C4-2B (cell line): ENCODE measurements around the gene RAB26.
A peak's percentile ranks its signal among the peaks of the same experiment; 100 is the strongest.
"Not testable (repeated sequence)": the region's sequence is repeated elsewhere in the genome, so short reads cannot be mapped to it uniquely, and the experiment has no call there.

Experiments used
- H3K27ac ChIP-seq: fragments of 450-650 bp; 2 replicates; pipeline ENCODE4 v1.5.1; 2017
- ZFX ChIP-seq: fragments of 450-650 bp; IDR thresholded peaks from 2 replicates; pipeline ENCODE4 v1.6.1; 2017
- TF ChIP-seq, protein P1 (sequence below): fragments of 450-650 bp; conservative IDR thresholded peaks from 2 replicates; pipeline ENCODE4 v1.5.1; 2017; ENCODE audit warnings: mild to moderate bottlenecking

Gene RAB26

DNA sequence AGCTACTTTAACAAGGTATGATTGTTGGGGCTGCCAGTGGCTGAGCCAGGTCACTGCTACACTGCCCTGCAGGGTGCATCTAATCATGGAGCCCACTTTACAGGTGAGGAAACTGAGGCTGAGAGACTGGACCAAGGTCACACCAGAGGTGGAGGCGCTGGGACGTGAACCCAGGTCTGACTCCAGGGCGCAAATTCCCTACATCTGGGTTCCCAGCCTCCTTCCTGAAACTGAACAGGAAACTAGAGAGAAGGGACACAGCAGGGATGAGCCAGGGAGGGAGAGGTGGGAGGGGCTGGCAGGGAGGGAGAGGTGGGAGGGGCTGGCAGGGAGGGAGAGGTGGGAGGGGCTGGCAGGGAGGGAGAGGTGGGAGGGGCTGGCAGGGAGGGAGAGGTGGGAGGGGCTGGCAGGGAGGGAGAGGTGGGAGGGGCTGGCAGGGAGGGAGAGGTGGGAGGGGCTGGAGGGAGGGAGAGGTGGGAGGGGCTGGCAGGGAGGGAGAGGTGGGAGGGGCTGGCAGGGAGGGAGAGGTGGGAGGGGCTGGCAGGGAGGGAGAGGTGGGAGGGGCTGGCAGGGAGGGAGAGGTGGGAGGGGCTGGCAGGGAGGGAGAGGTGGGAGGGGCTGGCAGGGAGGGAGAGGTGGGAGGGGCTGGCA, 20.7 kb upstream of the RAB26 start:
- H3K27ac ChIP-seq, result peak overlapping the region; percentile 80

DNA sequence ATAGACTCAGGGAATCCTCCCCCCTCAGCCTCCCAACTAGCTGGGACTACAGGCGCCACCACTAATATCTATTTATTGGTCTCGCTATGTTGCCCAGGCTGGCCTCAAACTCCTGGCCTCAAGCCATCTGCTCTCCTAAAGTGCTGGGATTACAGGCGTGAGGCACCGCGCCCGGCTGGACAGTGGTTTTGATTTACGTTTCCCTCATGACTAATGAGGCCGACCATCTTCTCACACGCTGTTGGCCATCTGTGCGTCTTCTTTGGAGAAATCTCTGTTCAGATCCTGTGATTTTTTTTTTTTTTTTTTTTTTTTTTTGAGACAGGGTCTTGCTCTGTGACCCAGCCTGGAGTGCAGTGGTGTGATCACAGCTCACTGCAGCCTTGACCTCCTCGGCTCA, 19.2 kb upstream of the RAB26 start:
- peak overlapping the region; percentile 79 for H3K27ac ChIP-seq

DNA sequence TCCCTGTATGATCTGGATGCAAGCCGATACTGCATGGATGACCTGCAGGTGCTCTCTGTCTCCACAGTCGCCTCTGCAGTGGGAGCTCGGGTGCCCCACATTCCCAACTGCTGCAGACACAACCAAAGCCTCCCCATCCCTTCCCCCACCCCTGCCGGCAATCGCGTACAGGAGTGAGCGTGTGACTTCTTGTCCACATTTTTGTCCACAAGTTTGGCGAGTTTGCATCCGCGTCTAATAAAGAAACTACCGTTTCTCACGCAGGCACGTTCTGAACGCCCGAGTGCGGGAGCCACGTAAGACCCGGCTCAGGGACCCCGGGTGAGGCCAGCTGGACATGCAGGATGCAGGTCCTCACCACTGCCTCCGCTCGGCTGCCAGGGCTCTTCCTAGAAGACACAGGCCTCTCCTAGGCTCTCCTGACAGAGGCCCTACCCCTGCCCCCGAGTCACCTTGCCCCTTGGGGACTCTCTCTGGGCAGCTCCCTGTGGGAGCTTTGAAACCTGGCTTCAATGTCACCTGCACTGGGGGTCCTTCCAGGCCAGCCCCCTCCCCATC, 18.5 kb upstream of the RAB26 start:
- not testable (repeated sequence) for H3K27ac ChIP-seq

DNA sequence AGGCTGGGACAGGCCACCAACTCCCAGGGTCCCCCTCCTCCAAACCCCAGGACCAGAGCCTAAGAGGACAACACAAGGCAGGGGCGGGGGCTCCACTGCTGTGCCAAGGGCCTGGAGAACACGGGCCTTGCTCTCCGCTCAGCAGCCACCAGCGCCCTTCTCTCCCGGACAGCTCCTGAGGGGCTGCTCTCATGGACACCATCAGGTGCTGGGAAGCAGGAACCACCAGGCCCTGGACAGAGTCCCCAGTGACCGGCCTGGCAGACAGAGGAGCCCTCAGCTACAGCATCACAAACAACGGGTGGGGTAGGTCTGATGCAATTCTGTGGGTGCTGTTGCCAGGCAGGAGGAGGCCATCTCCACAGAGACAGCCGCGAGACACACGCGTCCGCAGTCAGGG, 14.6 kb upstream of the RAB26 start:
- not testable (repeated sequence) for H3K27ac ChIP-seq

DNA sequence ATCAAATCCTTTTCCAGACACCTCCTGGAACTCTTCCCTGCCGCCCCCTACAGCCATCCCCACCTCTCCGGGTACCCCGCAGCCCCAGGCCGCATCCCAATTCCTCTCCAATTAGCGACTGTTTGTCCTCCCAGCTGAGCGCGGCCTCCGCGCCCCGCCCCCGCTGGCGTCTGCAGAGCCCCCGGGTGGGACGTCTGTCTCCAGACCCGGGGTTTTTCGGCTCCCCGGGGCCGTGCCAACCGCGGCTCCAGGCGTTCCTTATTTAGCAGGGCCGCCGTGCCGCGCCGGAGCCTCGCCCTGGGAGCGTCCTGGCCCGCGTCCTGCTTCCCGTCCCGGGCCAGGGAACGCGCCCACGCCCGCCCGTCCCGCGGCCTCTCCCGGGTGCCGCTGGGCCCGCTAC, 13.4 kb upstream of the RAB26 start:
- 0 out of 2 replicates have a peak, but pooled peaks have one; percentile 20 for TF ChIP-seq ZFX
- peak overlapping the region; percentile 68 for H3K27ac ChIP-seq

DNA sequence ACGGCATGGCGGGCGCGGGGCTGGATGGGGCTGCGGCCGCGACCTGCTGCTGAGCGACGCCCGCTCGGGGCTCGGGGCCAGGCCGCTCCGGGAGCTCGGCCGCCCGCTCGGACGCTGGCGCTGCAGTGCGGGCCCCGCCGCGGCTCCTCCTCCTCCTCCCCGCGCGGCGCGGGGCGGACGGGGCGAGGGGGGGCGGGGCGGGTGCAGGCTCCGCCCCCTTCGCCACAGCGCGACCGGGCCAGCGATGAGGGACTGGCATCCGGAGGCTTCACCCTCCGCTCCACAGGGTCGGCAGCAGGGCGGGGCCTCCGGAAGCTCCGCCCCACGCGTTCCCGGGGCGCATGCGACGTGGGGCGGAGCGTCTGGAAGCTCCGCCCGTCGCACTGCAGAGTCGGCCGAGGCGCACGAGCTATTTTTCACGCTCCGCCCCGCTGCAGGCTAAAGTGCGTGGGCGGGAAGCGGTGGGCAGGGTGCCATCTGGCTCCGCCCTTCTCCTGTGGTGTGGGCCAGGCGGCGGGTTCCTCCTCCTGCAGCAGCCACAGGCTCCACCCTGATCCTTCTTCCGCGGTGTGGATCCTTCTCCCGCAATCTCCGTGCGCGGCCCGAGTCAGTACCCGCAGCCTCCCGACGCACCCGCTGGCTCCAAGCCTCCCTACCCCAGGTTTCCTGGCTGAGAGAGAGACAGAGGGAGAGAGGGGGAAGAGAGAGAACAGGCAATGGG, 12.5 kb upstream of the RAB26 start, which contains the start of gene PKD1:
PKD1 (minus strand) TSS at position 129 of the 721 bp plus-strand sequence. CDS start 209 bp downstream, outside the sequence.
- peak within 1 kb of the TSS; percentile 68 for H3K27ac ChIP-seq

DNA sequence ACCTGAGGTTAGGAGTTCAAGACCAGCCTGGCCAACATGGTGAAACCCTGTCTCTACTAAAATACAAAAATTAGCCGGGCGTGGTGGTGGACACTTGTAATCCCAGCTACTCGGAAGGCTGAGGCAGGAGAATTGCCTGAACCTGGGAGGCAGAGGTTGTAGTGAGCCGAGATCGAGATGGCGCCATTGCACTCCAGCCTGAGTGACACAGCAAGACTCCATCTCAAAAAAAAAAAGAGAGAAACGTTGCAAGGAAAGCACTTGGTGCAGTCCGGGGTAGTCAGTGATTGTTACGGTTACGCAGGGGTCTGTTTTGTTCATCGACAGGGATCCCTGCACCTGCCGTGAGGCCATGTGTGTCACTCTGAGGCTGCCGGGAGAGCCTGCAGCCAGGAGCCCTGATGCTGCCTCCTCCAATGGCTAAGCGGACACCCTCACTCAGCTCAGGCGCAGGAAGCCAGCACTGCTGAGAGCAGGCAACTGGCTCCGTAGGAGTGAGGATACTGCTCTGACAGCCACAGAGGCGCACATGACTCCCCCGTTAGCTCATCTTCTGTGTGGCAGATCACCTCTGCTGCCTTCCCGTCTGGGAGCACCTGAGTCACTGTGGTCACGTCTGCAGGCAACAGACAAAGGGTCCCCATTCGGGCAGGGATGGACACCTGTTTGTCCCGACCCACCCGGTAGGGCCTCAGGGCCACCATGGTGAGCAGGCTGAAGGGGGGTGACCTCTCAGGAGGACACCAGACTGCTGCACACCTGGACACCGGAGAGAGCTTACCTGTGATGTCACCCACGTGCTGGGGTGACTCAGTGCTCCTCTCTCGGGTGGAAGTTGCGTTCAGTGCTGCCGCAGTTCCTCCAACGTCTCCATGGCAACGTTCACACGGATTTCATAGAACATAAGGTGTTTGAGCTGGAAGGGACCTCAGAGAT, 5.2 kb upstream of the RAB26 start:
- no peak for TF ChIP-seq ZFX
- TF ChIP-seq, protein P1, sequence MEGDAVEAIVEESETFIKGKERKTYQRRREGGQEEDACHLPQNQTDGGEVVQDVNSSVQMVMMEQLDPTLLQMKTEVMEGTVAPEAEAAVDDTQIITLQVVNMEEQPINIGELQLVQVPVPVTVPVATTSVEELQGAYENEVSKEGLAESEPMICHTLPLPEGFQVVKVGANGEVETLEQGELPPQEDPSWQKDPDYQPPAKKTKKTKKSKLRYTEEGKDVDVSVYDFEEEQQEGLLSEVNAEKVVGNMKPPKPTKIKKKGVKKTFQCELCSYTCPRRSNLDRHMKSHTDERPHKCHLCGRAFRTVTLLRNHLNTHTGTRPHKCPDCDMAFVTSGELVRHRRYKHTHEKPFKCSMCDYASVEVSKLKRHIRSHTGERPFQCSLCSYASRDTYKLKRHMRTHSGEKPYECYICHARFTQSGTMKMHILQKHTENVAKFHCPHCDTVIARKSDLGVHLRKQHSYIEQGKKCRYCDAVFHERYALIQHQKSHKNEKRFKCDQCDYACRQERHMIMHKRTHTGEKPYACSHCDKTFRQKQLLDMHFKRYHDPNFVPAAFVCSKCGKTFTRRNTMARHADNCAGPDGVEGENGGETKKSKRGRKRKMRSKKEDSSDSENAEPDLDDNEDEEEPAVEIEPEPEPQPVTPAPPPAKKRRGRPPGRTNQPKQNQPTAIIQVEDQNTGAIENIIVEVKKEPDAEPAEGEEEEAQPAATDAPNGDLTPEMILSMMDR, result no peak
- H3K27ac ChIP-seq, result no peak overlapping the region

DNA sequence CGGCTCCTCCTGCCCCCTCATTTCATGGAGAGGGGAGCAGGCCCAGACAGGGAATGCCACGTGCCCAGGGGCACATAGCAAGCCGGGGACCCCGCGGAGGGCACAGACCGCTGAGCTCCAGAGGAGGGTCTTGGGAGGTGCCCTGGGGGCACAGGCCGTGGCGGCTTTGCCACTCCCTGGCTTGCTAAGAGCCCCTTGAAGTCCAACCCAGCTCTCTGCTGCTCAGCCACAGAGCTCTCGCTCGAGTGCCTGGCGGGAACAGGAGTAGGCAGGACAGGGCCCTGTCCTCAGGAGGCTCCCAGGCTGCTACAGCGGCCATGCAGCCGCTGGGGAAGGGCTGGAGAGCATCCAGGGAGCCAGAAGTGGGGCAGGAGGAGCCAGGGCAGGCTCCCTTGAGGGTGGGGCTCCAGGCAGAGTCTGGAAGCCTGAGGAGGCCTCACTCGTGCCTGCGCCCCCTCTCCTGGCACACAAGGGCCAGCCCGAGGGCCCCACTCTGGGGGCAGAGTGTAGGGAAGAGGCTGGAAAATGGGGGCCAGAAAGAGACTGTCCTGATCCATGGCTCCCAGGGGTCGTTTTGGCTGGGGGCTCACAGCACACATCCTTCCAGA, 4.4 kb upstream of the RAB26 start:
- no peak for TF ChIP-seq ZFX
- TF ChIP-seq, protein P1, result no peak
- no peak overlapping the region for H3K27ac ChIP-seq

DNA sequence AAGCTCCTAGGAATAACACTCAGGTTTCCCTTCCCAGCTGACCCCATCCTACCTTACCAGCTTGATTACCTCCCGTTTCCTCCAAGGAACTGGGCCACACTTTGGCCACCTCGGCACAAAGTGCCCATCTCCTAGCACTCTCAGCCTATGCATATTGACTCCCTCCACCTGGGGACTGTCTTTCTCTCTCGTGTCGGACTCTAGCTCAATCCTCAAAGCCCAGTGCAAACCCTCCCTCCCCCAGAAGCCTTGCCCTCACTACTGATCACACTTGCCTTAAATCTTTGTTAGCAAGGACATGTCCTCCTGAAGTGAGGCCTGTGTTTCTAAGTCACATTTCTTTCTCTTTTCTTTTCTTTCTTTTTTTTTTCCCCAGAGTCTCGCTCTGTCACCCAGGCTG, 2.6 kb upstream of the RAB26 start:
- TF ChIP-seq ZFX, result no peak
- TF ChIP-seq, protein P1, result no peak
- peak overlapping the region; percentile 1; the same call in 1 of the 2 replicates for H3K27ac ChIP-seq

DNA sequence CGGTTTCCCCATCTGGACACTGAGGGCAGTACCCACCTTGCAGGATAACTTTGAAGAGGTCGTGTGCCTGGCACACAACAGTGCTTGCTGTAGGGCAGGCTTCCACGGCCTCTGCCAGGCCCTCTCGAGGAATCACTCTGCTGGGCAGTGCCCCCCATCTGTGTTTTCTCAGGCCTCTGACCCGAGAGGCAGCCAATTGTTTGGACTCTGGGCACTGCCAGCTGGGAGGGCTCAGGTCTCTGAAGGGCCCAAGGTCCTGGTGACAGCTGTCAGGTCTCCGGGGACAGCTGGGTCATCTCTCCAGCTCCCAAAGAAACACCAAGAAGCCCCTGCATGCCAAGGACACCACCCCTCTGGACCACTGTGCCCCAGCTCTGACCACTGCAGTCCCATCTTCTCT, 1.0 kb upstream of the RAB26 start:
- TF ChIP-seq, protein P1, result no peak
- no peak for TF ChIP-seq ZFX
- peak overlapping the region; percentile 99 for H3K27ac ChIP-seq
